GM21723 (cell line): ENCODE data around the gene CASP9.
A peak's percentile ranks its signal among the peaks of the same experiment; 100 is the strongest.

Source experiments
- ATAC-seq: cut with Tn5 transposase; IDR thresholded peaks from one replicate; pipeline ENCODE4 v1.9.1; 2021; ENCODE audit warnings: mild to moderate bottlenecking, moderate library complexity; ENCODE audit not compliant: unreplicated experiment

The CASP9 gene

DNA sequence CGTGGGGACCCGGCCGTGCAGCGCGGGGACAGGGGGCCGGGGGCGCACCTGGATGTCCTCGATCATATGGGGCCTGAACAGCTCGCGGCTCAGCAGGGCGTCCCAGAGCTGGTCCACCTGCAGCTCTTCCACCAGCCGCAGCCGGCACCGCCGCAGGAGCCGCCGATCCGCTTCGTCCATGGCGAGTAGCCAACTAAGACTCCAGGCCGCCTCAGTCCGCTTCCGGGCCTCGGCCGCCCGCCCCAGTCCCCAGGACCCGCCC is at the start of gene CASP9:
Gene CASP9, minus strand, starts transcription at position 195 of the 262 bp plus-strand sequence. Its CDS starts 15 bp downstream, at position 180.
- ATAC-seq: no peak

DNA sequence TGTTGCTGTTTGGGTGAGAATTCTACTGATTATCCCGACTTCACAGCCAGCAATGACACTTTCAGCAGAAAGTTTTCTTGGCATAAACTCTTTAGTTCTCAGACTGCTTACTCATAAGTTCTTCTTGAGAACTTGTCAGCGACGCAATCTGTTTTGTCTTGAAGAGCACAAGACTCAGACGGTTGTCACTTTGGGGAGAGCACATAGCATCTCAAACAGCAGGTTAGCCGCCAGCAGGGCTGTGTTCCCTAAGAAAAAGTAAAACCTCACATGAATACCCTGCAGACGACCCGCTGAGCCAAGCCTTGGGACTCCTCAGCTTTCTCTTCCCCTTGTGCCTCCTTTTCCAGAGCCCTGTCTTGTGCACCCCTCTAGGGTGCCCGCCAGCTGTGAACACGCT is 49.5 kb upstream of the CASP9 start:
- no peak for ATAC-seq

DNA sequence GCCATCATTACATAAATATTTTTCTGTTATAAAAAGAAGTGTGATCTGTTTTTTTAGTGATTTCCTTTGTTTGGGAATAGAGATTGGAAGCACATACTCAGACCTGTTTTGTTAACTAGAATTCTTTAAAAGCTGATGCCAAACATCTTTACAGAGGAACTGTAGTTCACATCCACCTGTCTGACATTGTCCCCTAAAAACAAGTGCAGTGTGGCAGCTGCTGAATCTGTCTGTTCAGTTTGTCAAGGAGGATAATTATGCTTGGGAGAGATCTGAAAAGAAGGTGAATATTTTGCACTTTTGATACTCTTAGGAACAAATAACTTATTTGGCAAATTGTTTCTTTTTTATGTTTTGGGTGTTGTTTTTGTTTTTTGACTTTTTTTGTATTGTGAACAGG is 47.3 kb upstream of the CASP9 start:
- ATAC-seq: no peak

DNA sequence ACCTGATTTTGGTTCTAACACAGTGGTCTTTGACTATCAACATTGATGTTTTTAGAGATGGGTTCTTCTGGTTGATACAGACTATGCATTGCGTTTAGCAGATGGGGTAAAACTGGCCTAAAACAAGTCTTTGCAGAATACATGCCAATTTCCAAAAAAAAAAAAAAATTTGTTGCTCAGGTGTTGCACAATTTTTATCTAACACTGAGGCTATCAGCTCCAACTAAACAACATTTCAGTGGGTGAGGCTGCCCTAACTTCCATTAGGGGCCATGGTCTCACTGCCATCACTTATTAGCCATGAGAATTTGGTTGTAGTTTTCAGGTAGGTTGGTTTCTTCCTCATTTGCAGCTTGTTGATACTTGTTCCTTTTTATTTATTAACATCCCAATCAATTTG is 46.8 kb upstream of the CASP9 start:
- no peak for ATAC-seq

DNA sequence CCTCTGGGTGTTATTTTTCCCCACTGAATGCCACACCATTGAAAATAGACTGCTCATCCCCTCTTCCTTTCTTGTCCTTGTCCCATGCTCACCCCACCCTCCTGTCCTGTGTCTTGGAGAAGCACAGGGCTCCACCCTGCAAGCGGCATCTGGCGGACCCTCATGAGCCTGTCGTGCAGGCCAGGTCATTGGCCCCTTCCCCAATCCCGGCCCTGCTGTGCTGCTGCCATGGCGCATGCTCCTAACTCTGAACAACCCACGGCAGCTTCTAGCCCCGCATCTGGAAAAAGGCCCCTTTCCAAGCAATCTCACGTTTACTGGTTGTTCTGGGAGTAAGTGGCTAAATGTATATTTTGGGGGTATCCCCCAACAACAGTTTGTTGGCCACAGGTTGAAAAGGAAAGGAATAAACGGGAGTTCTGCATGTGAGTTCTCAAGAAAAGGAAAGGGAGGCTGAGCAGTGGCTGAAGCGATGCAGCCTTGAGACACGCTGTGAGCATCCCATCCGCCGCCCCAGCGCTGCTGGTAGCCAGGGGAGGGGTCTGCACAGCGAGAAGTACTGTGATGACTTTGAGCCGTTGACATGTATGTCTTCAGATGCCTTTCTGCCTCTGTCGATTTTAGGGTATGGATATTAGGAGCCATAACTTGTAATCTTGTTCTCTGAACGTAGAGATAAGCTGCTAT is 44.5 kb upstream of the CASP9 start:
- no peak for ATAC-seq

DNA sequence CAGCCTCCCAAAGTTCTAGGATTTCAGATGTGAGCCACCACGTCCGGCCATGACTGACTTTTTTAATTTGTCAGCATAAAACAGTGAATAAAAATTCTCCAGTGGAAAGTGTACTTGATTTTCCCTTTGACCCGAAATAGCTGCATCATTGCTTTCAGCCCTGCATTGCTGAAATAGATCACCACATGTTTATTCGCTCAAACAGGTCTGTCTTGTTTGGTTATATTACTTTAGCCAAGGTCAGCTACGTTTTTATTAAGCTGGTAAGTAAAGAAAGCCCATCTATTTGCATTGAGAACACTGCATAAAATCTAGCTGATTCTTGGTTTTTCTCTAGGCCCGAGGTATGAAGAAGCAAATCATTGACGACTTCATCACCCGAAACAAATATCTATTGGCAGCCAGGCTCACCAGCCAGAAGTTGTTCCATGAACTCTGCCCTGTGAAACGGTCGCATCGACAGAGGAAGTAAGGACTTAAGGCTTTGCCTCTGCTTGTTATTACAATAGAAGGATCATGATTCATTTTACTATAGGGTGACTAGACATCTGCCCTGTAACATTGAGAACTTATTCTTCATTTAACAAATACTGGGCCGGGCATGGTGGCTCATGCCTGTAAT is 35.3 kb upstream of the CASP9 start:
- ATAC-seq: no peak

DNA sequence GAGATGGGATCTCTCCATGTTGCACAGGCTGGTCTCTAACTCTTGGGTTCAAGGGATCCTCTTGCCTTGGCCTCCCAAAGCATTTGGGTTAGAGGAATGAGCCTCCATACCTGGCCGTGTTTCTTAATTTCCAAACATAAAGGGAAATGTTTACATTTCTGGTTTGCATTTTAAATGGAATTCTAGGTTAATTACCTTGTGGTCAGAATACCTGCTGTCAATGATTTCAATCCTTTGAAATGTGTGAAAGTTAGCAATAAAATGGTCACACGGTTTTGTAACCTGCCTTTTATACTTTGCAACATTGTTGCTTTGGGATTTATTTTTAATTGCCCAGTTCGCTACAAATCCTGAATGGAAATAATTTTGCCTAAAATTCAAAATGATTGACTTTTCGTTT is 34.5 kb upstream of the CASP9 start:
- no peak for ATAC-seq

DNA sequence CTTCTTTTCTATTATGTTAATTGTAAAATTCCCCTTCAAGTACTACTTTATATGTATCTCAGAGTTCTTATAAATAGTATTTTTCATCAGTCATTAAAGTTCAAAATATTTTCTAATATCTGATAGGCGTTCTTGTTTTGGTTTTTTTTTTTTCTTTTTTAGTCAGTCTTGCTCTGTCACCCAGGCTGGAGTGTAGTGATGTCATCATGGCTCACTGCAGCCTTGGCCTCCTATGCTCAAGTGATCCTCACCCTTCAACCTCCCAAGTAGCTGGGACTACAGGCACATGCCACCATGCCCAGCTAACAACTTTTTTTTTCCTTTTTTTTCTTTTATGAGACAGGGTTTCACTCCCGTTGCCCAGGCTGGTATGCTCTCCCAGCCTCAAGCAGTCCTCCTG is 33.6 kb upstream of the CASP9 start:
- no peak for ATAC-seq

DNA sequence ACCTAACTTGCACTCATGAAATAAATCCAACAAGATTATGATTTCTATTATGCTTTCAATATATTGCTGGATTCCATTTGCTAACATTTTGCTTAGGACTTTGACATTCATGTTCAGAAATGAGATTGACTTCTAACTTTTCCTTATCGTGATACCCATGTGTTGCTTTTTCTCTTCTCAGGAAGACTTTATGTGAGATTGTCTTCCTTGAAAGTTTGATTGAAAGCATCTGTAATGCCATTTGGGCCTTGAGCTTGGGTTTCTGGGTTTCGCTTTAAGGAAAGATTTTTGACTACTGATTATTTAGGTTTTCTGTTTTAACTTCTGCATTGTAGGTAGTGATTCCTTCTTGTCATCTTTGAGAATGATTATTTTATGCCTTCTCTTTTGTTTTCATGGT is 33.0 kb upstream of the CASP9 start:
- no peak for ATAC-seq

DNA sequence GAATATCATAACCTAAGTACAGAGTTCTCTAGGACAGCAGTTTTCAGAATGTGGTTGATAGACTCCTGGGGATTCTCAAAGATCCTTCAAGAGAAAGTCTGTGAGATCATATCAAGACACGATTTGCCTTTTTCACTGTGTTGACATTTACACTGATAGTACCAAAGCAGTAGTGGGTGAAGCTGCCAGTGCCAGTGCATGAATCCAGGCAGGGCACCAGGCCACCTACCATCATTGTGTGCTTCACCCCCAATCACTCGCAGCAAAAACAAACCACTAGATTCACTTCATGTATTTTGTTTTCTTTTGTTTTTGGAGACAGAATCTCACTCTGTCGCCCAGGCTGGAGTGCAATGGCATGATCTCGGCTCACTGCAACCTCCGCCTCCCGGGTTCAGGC is 26.6 kb upstream of the CASP9 start:
- ATAC-seq: no peak

DNA sequence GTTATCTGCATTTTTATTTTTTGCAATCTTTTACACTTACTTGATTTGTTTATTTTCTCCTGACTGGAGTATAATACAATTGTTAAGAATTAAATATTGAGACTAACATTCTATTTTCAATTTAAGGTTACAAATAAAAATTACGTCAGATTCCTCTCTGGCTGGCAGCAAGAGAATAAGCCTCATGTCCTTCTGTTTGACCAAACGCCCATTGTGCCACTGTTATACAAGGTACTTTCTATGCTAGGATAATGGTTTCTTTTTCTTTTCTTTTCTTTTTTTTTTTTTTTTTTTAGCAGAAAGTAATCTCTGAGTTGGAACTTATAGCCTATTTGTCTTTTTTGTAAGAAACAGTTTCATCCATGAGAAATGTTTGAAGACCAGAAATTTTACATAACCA is 22.6 kb upstream of the CASP9 start:
- ATAC-seq: no peak

DNA sequence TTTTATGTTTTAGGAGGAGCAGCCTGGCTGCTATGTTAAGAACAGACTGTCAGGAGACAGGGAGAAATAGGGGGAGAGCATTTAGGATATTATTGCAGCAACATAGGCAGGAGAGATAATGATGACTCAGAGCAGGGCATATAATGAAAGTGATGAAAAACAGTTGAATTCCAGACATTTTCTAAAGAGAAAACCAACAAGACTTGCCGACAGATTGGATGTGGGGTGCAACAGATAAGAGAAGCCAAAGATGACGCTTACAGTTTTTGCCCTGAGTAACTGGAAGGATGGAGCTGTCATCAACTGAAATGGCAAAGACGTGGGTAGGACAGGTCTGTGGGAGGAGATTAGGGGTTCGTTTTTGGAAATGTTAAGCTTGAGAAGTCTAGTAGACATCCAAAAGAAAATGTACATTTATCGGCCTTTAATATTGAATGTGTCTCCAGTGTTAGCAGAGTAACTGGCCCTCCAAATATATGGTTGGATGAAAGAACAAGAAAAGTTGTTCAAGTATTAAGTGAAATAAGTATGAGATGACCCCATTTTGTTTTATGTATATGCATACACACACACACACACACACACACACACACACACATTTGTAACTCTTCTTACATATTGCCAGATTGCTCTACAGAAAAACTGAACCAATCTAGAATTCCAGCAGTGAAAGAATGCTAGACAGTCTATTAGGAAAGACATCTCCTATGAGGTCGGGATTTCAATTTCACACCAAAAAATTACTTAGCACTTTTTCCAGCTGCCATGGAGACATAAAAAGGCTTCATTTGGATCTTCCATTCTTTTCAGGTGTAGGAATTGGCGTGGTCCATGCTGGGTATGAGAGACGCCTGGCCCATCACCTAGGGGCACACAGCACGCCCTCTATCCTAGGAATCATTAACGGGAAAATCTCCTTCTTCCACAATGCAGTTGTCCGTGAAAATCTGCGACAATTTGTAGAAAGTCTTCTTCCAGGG is 19.9 kb upstream of the CASP9 start:
- no peak for ATAC-seq

DNA sequence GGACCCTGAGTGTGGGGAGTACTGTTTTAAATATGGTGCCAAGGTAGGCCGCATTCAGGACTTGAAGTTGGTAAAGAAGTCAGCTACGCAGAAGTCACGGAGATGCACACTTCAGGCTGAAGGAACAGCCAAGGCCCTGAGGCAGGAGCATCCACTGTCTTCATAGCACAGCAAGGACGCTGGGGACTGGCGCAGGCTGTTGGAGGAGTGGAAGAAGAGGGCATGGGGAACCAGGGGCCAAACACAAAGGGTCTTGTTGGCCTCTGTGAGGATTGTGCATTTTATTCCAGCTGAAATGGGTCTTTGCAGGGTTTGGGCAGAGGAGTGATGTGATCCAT is 19.2 kb upstream of the CASP9 start:
- ATAC-seq: no peak

DNA sequence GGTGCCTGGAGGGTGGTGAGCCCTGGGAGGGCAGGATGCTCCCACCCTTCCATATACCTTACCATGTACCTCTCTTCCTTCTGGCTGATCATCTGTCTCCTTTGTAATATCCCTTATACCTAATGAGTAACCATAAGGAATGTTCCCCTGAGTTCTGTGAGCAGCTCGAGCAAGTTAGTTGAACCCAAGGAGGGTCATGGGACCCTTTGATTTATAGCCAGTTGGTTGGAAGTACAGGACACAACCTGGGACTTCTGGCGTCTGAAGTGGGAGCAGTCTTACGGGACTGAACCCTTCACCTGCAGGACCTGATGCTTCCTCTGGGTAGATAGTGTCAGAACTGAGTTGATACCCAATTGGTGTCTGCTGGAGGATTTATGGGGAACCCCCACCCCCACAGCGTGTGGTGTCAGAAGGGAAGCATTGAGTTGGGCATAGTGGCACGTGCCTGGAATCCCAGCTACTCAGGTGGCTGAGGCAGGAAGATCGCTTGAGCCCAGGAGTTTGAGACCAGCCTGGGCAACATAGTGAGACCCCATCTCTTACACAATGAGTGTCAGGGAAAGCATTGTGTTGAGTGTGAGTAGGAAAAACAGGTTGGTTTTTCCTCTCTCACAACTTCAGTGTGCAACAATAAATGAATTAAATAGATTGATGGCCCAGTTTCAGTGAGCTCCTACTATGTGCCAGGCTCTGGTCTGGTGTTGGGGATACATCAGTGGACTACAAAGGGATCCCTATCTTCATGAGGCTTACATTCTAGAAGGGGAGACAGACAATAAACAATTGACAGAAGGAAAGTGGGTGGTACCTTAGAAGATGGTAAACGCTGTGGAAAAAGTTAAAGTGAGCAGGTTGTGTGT is 18.6 kb upstream of the CASP9 start:
- no peak for ATAC-seq

DNA sequence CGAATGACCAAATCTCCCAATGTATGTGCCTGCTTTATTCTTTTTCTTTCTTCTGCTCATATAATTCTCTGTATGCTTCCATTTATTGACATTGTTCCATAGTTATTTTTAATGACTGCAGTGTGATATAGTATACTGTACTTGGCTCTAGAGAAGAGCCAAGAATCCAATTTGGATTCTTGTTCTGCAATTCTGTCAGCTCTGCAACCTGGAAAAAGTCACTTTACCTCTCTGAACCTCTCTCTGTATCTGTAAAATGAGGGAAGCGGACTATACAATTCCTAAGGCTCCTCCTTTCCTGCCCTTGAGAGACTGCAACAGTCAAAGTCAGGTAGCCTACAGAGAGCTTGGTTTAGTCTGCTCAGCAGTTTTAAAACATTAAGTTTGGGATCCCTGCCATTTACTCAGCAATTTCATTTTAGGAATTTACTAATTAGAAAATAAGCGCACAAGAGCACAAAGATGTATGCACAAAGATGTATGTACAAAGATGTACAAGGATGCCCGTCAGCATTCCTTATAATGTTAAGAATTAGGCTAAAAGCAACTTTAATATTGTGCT is 17.3 kb upstream of the CASP9 start:
- ATAC-seq: no peak

DNA sequence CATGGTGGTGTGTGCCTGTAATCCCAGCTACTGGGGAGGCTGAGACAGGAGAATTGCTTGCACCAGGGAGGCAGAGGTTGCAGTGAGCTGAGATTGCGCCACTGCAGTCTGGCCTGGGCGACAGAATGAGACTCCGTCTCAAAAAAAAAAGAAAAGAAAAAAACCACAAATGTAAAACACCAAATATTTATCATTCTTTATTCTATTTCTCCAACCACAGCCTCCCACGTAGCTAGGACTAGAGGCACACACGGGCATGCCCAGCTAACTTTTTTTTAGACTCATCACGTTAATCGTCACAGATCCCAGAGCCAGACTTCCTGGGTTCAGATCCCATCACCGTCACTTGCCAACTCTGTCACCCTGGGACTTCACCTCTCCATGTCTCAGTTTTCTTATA is 16.2 kb upstream of the CASP9 start:
- no peak for ATAC-seq

DNA sequence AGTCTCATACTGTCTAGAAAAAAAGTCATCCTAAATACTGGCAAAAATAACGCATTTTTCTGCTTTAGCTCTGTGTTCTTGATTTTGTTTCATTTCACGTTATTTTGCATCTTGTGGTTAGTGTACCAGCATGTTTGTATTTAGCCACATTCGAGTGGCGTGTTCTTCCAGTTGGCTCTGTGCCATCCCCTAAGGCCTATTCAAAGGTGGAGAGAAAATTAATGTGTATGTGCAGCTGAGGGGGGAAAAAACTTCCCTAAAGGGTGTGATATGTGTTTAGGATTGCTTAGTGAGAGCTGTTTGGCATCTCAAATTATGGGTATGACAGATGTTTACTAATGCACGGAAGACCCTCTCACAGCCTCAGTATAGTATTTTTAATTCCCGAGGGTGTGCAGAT is 14.8 kb upstream of the CASP9 start:
- no peak for ATAC-seq

DNA sequence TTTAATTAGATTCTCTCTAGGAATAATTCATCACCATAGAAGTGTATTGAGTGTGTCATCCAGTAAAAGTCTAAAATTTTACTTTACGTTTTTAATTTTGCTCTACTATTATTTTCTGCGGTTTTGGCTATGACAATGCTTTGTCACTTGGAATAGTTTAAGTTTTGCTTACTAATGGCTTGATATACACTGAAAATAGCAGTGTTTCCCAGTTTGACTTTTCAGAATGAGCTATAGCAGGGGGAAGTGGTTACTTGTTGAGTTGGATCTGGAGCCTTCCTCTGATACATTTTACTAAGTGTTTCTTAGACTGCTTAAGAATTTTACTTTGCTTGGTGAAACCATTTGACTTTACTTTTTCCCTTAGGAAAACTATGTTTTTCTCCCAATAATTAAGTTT is 7.7 kb upstream of the CASP9 start:
- no peak for ATAC-seq

DNA sequence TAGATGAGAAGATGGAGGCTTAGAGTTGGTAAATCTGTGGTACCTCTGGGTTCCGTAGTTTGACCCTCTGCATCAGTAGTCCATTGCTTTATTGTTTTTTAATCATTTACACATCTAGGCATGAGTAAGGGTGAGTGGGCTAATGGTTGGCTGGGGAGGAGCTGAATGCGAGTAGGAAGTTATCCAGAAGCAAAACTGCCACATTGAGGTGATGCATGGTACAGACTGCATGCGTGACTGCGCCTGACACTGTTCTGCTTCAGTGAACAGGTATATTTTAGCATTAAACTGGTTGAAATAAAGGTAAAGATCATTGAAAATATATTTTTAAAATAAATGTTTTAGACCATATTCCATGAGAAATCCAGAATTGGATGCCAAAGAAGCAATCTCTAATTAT is 7.0 kb upstream of the CASP9 start:
- ATAC-seq: no peak

DNA sequence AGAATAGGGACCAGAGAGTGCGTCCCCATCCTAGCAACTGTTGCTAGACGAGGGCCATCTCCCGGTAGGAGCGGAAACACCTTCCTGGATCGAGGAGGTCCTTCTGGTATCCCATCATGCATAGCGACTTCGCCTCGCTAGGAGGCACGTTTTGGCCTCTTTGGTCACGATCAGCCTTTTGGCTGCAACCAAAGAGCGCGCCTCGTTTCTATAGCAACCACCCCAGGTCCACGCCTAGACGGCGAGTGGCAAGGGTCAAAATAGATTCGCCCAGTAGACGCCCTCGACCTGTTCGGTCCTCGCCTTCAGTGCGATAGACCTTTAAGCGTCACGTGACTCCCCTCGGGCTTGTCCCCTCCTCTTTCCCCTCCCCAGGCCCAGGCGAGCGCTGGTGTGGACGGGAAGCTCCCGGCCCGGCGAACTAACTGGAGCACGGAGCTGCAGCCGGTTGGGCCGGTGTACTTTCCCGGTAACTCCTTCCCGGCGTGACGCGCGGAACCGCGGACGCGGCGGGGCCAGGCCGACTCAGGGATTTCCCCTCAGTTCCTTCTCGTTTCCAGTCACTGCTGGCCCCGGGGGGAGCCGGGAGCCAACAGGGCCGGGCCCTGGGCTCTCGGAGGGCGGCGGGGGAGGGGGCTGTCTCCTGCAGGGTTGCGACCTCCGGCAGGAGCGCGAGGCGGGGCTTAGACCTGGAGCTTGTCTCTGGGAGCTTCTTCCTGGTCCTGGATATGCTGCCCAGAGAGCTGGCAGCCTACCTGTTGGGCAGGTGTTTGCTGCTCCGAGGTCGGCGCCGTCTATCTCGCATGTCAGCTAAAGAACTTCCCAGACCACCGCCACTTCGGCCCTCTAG is 2.7 kb upstream of the CASP9 start, which contains the start of gene DNAJC16:
Gene DNAJC16, plus strand, starts transcription at position 359 of the 850 bp plus-strand sequence. CDS start 2,258 bp downstream, outside the sequence.
- ATAC-seq: peak; percentile 69
